GM19351 (cell line): Measurements from ENCODE around the gene LIN9.
"Not testable (repeated sequence)": the region's sequence is repeated elsewhere in the genome, so short reads cannot be mapped to it uniquely, and the experiment has no call there.

Experiments used
- ATAC-seq: cut with Tn5 transposase; IDR thresholded peaks from one replicate; pipeline ENCODE4 v1.9.1; 2021; ENCODE audit warnings: mild to moderate bottlenecking, moderate library complexity; ENCODE audit not compliant: unreplicated experiment

LIN9 gene, protein sequence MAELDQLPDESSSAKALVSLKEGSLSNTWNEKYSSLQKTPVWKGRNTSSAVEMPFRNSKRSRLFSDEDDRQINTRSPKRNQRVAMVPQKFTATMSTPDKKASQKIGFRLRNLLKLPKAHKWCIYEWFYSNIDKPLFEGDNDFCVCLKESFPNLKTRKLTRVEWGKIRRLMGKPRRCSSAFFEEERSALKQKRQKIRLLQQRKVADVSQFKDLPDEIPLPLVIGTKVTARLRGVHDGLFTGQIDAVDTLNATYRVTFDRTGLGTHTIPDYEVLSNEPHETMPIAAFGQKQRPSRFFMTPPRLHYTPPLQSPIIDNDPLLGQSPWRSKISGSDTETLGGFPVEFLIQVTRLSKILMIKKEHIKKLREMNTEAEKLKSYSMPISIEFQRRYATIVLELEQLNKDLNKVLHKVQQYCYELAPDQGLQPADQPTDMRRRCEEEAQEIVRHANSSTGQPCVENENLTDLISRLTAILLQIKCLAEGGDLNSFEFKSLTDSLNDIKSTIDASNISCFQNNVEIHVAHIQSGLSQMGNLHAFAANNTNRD

DNA sequence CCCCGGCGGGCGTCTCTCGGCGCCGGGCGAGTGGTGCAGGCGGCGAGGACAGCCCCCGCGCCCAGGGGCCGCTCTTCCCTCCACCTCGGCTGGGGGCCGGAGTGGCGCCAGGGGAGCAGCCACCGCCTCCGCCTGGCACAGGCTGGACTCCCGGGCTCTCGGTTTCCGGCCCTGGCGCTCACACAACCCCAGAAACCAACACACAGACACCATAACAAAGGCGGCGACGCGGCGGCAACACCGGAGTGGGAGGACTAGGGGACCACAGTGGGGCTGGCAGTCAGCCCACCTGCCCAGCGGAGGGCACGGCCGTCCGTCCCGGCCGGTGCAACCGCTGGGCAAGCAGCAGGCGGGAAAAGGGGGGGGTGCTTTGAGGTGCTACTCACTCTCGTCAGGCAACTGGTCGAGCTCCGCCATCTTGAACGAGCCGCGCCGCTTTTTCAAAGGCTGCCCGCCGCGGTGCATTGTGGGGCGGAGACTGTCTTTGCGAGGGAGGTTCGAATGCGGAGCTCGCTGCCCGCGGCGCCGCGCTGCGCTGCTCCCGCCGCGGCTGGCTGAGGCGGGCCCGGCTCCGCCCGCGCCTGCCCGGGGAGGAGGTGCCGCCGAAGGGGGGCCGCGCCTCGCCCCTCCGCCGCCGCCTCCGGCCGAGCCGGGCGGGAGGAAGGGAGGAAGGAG lies at the start of gene LIN9:
Gene LIN9 (minus strand): TSS at position 442 of the 675 bp plus-strand sequence. CDS start 25 bp downstream, at position 417.
- peak; percentile 69 for ATAC-seq

DNA sequence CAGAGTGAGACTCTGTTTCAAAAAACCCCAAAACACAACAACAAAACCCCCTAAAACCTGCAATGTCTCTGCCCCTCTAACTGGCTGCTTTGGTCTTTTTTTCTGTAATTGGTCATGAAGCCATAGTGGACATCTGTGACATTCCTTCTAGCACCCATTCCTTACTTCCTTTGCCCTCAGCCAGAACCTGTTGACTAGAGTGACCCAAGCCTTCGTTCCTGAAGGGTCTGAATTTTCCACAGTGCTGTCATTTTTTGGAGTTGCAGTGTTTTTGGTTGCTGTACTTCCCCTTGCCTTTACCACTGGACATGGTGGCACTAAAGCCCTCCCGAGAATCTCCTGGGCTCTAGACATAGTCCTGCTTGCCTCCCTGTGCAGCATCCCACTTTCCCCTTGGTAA lies 48.5 kb upstream of the LIN9 start:
- no peak for ATAC-seq

- ATAC-seq, result peak; percentile 60
Observed at GRCh38 chr1:226355669-226356551, 46.9 kb upstream of the LIN9 start.

DNA sequence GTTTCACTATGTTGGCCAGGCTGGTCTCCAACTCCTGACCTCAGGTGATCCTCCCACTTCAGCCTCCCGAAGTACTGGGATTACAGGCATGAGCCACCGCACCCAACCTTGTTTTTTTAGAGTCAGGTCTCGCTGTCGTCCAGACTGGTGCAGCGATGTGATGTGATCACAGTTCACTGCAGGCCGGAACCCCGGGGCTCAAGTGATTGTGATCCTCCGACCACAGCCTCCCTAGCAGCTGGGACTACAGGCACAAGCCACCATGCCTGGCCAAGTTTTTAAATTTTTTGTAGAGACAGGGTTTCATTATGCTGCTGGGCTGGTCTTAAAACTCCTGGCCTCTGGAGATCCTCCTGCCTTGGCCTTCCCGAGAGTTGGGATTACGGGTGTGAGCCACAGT lies 46.1 kb upstream of the LIN9 start:
- ATAC-seq, result no peak

DNA sequence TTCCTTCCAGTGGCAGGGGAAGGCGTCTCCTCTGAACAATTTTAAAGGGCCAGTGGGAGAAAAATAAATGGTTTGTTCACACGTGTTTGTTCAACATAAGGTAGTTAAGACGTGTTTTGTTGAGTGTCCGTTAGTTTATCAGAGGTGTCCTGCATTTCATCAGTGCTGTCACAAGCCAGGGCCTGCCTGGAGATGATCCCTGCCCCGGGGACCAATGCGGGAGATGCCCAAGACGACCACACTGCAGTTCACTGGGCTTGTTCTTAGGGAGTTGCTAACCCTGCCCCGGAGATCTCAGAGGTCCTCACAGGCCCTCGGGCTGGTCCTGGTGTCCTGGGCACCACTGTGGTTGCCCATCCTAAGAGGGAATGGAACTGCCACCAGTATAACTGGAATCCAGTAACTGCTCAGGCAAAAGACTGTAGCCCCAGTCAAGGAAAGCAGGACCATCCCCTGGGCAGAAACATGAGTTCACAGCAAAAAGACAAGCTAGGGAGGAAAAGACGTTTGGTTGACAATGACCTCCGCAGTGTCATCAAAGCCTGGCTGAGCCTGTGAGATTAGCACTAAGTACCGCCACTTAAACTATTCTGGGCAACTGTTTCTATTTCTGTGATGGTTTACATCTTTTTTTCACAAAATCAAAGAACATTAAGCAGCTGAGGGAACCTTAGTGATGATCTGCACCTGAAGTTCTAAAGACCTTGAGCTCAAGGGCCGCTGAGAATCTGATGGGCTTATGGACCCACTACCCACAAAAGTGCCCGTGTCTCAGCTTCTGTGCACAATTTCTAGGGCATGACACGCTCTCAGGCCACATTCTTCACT lies 44.9 kb upstream of the LIN9 start:
- ATAC-seq, result no peak

DNA sequence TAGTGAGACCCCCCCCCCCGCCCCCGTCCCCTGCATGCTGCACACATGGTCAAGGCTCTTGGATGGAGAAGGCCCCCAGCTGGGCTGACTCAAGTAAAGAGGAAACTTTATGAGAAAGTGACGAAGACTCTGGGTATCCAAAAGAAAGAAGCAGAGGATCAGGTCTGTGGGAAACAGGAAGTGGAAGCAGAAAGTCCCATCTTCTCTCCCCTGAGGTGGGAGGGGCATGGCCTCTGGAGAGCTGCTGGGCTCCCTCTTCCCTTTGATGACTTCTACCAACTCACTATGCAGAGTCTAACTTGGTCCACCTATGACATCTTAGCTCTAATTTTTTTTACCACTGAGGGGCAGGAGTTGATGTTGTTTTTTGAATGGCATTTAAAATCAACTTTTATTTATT lies 42.7 kb upstream of the LIN9 start:
- ATAC-seq, result no peak

DNA sequence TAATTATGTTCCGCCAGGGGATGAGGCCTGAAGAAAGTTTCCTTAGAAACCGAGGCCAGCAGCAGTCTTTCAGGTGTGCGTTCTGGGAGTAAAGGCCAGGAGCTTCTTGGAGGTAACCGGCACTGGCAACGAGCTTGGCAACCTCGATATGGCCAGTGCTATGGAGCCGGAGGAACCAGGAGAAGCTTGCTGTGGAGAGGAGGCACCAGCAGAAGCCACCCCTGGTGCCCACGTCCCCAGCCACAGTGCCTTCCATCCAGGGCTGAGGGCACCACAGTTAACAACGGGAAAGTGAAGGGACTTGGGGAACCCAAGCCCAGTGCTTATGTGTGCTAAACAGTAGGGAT lies 41.5 kb upstream of the LIN9 start:
- peak; percentile 16 for ATAC-seq

DNA sequence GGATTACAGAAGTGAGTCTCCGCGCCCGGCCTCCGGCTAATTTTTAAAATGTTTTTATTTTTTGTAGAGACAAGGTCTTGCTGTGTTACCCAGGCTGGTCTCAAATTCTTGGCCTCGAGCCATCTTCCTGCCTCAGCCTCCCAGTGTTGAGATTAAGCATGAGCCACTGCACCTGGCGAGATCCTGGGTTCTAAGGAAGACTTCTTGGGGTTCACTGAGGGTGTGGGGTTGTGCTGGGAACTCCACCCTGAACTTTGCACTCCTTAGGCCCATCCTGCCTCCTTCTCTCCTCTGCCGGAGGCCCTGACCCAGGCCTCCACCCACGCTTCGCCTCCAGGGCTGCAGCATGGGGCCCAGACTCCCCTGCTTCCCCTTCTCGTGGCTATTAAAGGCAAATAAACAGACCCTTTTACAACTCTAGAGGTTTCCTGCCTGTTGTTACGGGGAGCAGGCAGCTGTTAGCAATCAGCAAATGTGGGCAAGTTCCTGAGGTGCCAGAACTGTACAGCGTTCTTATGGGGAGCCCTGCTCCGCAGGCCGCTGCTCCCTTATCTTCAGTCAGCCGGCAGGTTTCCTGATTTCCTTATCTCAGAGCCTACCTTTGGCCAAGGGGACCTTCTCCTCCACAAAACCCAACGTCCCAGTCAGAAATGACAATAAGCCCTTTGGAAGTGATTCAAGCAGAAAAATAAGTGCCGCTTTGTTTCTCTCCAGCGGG lies 41.0 kb upstream of the LIN9 start:
- peak; percentile 71 for ATAC-seq

- ATAC-seq, result no peak
Observed at GRCh38 chr1:226349081-226349480, 40.1 kb upstream of the LIN9 start.

- no peak for ATAC-seq
Observed at GRCh38 chr1:226344441-226345259, 35.7 kb upstream of the LIN9 start.

- ATAC-seq, result no peak
Observed at GRCh38 chr1:226342656-226343055, 33.7 kb upstream of the LIN9 start.

DNA sequence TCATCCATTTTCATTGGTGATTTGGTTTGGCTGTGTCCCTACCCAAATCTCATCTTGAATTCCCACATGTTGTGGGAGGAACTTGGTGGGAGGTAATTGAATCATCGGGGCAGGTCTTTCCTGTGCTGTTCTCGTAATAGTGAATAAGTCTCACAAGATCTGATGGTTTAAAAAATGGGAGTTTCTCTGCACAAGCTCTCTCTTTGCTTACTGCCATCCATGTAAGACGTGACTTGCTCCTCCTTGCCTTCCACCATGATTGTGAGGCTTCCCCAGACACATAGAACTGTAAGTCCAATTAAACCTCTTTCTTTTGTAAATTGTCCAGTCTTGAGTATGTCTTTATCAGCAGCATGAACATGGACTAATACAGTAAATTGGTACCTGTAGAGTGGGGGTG lies 31.1 kb upstream of the LIN9 start:
- ATAC-seq, result not testable (repeated sequence)

- ATAC-seq, result no peak
Observed at GRCh38 chr1:226337276-226337875, 28.4 kb upstream of the LIN9 start.

DNA sequence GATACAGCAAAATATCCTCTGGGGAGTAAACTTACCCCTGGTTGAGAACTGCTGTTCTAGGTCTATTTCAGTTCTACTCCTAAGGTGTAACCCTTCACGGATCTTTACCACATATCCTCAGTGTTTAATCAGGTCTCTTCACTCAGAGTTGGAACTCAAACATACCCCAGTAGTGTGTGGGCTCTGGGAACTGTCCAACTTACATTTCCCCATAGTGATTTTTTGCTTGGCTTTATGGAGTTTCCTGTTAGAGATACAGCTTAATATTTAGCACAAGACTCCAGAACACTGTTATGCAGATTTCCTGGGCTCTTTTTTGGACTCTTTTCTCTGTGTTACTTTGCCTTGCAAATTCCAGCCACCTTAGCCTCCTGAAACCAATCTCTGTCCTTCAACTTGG lies 26.7 kb upstream of the LIN9 start:
- ATAC-seq, result no peak

GRCh38 chr1:226332947-226333346 lies 24.0 kb upstream of the LIN9 start:
- peak; percentile 44 for ATAC-seq

GRCh38 chr1:226329237-226329636 lies 20.3 kb upstream of the LIN9 start:
- no peak for ATAC-seq

DNA sequence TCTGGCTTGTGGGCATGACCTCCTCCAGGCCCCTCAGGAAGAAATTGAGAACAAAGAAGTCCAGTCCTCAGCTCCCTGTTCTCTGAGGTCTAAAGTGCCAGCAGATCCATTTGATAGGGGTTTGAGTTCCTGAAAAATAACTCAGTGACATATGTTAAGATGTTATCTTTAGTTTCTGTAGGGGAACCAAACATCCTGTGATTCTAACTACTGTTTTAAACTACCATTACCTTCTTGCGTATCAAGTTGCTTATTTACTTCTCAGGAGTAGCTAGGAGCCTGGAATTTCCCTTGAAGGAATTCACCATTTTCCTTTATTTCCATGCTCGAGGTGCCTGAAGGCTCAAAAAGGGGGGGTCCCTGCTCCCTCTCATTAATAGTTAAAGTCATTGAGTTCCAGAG lies 18.8 kb upstream of the LIN9 start:
- ATAC-seq, result no peak

GRCh38 chr1:226325178-226325577 lies 16.2 kb upstream of the LIN9 start:
- ATAC-seq, result no peak
